Endothelial cell of umbilical vein (primary cell): ENCODE results near the gene TRIM61. TPM values are rescaled to one million over a fixed set of nuclear protein-coding genes. Genes with fewer than 3 reads are reported as not detected.

Experiments
- BruUV-seq: library from RNA; stranded (reverse); fragments of 400-500 nt; replicated peaks from 2 replicates; lab custom pipeline; 2021; lab: Mats Ljungman, UMichigan
- CTCF ChIA-PET: fragments of 300-600, 350-600 bp; sonication (Branson Sonifier 250); formaldehyde crosslinking; loops from one replicate; lab custom pipeline; 2021; ENCODE audit warnings: antibody characterized with exemption, inconsistent platforms; lab: Charles Lee
- POLR2A ChIA-PET: fragments of 300-600, 350-600 bp; sonication (Branson Sonifier 250); formaldehyde crosslinking; loops from one replicate; lab custom pipeline; 2021; ENCODE audit warnings: antibody characterized with exemption, inconsistent platforms; lab: Charles Lee
- DNase-seq: peaks from one replicate; pipeline ENCODE4 v3.0.0-alpha.2; 2011; ENCODE audit warnings: low read depth, low spot score
- FAIRE-seq: peaks from 2 replicates; lab custom pipeline; 2011; peaks lifted over from hg19 to GRCh38; lab: Jason Lieb, UNC
- H2AFZ ChIP-seq: 2 replicates; pipeline ENCODE4 v1.6.0; 2012; ENCODE audit warnings: low read depth, low read length, control low read depth, inconsistent platforms
- H3K27ac ChIP-seq: 2 replicates; pipeline ENCODE4 v1.5.1; 2011; ENCODE audit warnings: low read depth, mild to moderate bottlenecking, control low read depth, low read length, moderate library complexity; ENCODE audit not compliant: insufficient read depth
- H3K27me3 ChIP-seq, 2 experiments: 2 replicates each; pipeline versions ENCODE4 v1.6.0 to v1.6.1; 2011; ENCODE audit warnings: low read length in 2 of 2, mixed read lengths in 1 of 2; ENCODE audit not compliant: control insufficient read depth in 2 of 2, insufficient read depth in 2 of 2
- H3K36me3 ChIP-seq, 2 experiments: 2 replicates in 1 of 2; 3 replicates in 1 of 2; pipeline ENCODE4 v1.5.1; 2011; ENCODE audit warnings: low read length in 2 of 2, mild to moderate bottlenecking in 1 of 2, moderate library complexity in 1 of 2; ENCODE audit not compliant: control insufficient read depth in 2 of 2, insufficient read depth in 2 of 2; ENCODE audit errors: extremely low read depth in 1 of 2
- H3K4me1 ChIP-seq: 3 replicates; pipeline ENCODE4 v1.5.1; 2011; ENCODE audit warnings: mild to moderate bottlenecking, low read length; ENCODE audit not compliant: control insufficient read depth, insufficient read depth; ENCODE audit errors: extremely low read depth
- H3K4me2 ChIP-seq: 2 replicates; pipeline ENCODE4 v1.6.1; 2011; ENCODE audit warnings: low read length, control low read depth, mixed read lengths; ENCODE audit not compliant: insufficient read depth
- H3K4me3 ChIP-seq, 3 experiments: fragments of 200-600 bp in 1 of 3; sonication (generic), shearing (Covaris generic) in 1 of 3; replicated peaks in 1 of 3; 2 replicates each; pipeline ENCODE4 v1.5.1; 2011 to 2016; ENCODE audit warnings: control low read depth in 3 of 3, low read length in 3 of 3, mild to moderate bottlenecking in 2 of 3, inconsistent platforms in 1 of 3, low read depth in 1 of 3, moderate library complexity in 1 of 3; ENCODE audit not compliant: insufficient read depth in 1 of 3
- H3K79me2 ChIP-seq: 2 replicates; pipeline ENCODE4 v1.6.0; 2012; ENCODE audit warnings: low read length, inconsistent platforms; ENCODE audit not compliant: control insufficient read depth, insufficient read depth
- H3K9ac ChIP-seq: replicated peaks from 2 replicates; pipeline ENCODE3; 2011; ENCODE audit warnings: low read length, control low read depth; ENCODE audit not compliant: insufficient read depth; ENCODE audit errors: extremely low read depth
- H3K9me1 ChIP-seq: replicated peaks from 3 replicates; pipeline ENCODE4 v1.6.0; 2011; ENCODE audit warnings: mild to moderate bottlenecking, low read length; ENCODE audit not compliant: control insufficient read depth, insufficient read depth; ENCODE audit errors: extremely low read depth
- H3K9me3 ChIP-seq: replicated peaks from 2 replicates; pipeline ENCODE4 v1.5.1; 2012; ENCODE audit warnings: low read length, inconsistent platforms; ENCODE audit not compliant: control insufficient read depth, insufficient read depth
- H4K20me1 ChIP-seq: replicated peaks from 2 replicates; pipeline ENCODE3; 2011; ENCODE audit warnings: mild to moderate bottlenecking, low read length; ENCODE audit not compliant: control insufficient read depth, insufficient read depth; ENCODE audit errors: extremely low read depth
- EZH2 ChIP-seq: IDR thresholded peaks from 2 replicates; pipeline ENCODE4 v1.6.1; 2012; ENCODE audit warnings: borderline replicate concordance, low read depth, mild to moderate bottlenecking, moderate library complexity, low read length, inconsistent platforms; ENCODE audit not compliant: severe bottlenecking
- FOS ChIP-seq: IDR thresholded peaks from 2 replicates; pipeline ENCODE4 v1.6.1; 2011; ENCODE audit warnings: mild to moderate bottlenecking, low read length, moderate library complexity, borderline replicate concordance; ENCODE audit not compliant: insufficient read depth
- GATA2 ChIP-seq: IDR thresholded peaks from 2 replicates; pipeline ENCODE4 v1.7.0; 2011; ENCODE audit warnings: low read depth, mild to moderate bottlenecking, moderate library complexity, mixed read lengths, low read length; ENCODE audit not compliant: insufficient read length, insufficient read depth
- JUN ChIP-seq: IDR thresholded peaks from 2 replicates; pipeline ENCODE4 v1.6.1; 2011; ENCODE audit warnings: borderline replicate concordance, low read depth; ENCODE audit not compliant: insufficient read length, insufficient read depth
- MAX ChIP-seq: IDR thresholded peaks from 2 replicates; pipeline ENCODE4 v1.6.1; 2011; ENCODE audit not compliant: insufficient read depth, insufficient read length
- POLR2A ChIP-seq: IDR thresholded peaks from 2 replicates; pipeline ENCODE4 v1.6.1; 2012; ENCODE audit warnings: low read depth, mild to moderate bottlenecking, control low read depth, low read length
- POLR2AphosphoS5 ChIP-seq: IDR thresholded peaks from 2 replicates; pipeline ENCODE4 v1.6.1; 2012; ENCODE audit warnings: low read depth, mild to moderate bottlenecking, control low read depth, low read length, moderate library complexity; ENCODE audit not compliant: insufficient read depth
- dilution Hi-C: fragments of 300-500 bp; cut with MboI; formaldehyde crosslinking; loops from one replicate; pipeline ENCODE4 v1.15.0; 2019; ENCODE audit warnings: low sequenced_read_pairs; ENCODE audit not compliant: extremely low pct_ligation_motif_present
- intact Hi-C: fragments of 100-400 bp; cut with micrococcal nuclease; formaldehyde crosslinking; loops from one replicate; pipeline ENCODE4 v1.10.0; 2022
- polyA plus RNA-seq, 4 experiments: library from polyadenylated mRNA; depleted of rRNA in 3 of 4; stranded (reverse) in 3 of 4; unstranded in 1 of 4; fragments of >200 nt; gene quantifications; 2 replicates each; pipeline versions ENCODE4 v1.2.1 to v1.2.3, GENCODE V29; 2011 to 2012; ENCODE audit warnings: missing spikeins in 1 of 4
- total RNA-seq: library from RNA; stranded (reverse); gene quantifications from 2 replicates; pipeline ENCODE4 v1.2.3, GENCODE V29; 2021
- TF ChIP-seq, protein P1 (sequence below), 2 donors: IDR thresholded peaks; 1 replicate in 1 of 2; 2 replicates in 1 of 2; pipeline ENCODE4 v1.5.1; 2011; ENCODE audit warnings: low read length in 2 of 2, mild to moderate bottlenecking in 2 of 2, moderate library complexity in 2 of 2, control low read depth in 1 of 2, inconsistent platforms in 1 of 2, low read depth in 1 of 2; ENCODE audit not compliant: insufficient read depth in 1 of 2; ENCODE audit errors: extremely low read depth in 1 of 2

TRIM61 gene
- total and polyA plus RNA-seq, 2 donors (not counting 3 experiments of a cell fraction or from before 2014, with no cell fraction given), result 0.22 TPM; not detected in 1

- FAIRE-seq (no peak), DNase-seq (no peak)
- POLR2A ChIA-PET, result no interaction called here
- no peak overlapping the region for H3K27ac ChIP-seq
- H3K4me3 ChIP-seq, result no peak overlapping the region
- H4K20me1 ChIP-seq, result no peaks in the 10 kb centered on the region
- no peaks in the 10 kb centered on the region for H3K9me1 ChIP-seq
- no peaks in the 10 kb centered on the region for H3K27me3 ChIP-seq
- no peaks in the 10 kb centered on the region for H3K79me2 ChIP-seq
- intact Hi-C loops (no loop called here), dilution Hi-C loops (no loop called here)
- CTCF ChIA-PET, result no interaction called here
- H2AFZ ChIP-seq, result no peak overlapping the region
- H3K9ac ChIP-seq, result no peak overlapping the region
- no peaks in the 10 kb centered on the region for H3K4me1 ChIP-seq
- H3K4me2 ChIP-seq, result no peak overlapping the region
- H3K9me3 ChIP-seq, result no peaks in the 10 kb centered on the region
- TF ChIP-seq GATA2 (no peak), POLR2A (no peak), MAX (no peak), FOS (no peak), JUN (no peak), POLR2AphosphoS5 (no peak), EZH2 (no peak)
- TF ChIP-seq, protein P1, sequence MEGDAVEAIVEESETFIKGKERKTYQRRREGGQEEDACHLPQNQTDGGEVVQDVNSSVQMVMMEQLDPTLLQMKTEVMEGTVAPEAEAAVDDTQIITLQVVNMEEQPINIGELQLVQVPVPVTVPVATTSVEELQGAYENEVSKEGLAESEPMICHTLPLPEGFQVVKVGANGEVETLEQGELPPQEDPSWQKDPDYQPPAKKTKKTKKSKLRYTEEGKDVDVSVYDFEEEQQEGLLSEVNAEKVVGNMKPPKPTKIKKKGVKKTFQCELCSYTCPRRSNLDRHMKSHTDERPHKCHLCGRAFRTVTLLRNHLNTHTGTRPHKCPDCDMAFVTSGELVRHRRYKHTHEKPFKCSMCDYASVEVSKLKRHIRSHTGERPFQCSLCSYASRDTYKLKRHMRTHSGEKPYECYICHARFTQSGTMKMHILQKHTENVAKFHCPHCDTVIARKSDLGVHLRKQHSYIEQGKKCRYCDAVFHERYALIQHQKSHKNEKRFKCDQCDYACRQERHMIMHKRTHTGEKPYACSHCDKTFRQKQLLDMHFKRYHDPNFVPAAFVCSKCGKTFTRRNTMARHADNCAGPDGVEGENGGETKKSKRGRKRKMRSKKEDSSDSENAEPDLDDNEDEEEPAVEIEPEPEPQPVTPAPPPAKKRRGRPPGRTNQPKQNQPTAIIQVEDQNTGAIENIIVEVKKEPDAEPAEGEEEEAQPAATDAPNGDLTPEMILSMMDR (IDR thresholded peaks at IDR 0.05; ENCODE audit: extremely low read depth in 1 of 2, insufficient read depth in 1 of 2, low read depth in 1 of 2, low read length in 2 of 2), result no peak
- no TSS peak for BruUV-seq
- H3K36me3 ChIP-seq, result no peaks in the 10 kb centered on the region
Observed at GRCh38 chr4:164945146-164945545, 32.3 kb downstream of the TRIM61 start.
